ENCODE results near the gene GARIN3.

The GARIN3 gene

DNA sequence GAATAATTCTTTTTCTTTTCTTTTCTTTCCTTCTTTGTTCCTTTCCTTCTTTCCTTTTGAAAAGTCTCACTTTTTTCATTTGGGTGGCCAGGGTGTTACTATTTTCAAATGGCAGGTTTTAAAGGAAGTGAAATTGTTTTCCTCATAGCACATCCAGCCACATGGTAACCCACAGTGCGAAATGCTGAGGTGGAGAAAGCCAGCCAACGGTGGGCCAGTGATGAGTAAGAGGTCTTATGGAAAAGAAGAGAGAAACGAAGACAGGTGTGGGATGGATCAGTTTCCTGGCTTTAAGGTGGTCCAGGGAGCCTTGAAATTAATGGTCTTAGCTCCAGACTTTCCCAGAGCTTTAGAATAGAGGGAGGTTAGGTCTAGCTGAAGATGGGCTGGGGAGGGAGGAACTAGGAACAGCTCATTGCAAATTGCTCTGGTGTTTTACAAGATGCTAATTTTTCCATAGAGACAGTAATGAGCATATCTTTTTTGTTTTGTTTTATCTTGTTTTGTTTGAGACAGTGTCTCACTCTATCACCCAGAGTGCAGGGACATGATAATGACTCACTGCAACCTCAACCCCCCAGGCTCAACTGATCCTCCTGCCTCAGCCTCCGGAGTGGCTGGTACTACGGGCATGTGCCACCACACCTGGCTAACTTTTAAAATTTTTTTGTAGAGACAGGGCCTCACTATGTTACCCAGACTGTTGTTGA lies 32.4 kb upstream of the GARIN3 start:
- DNase-seq (ENCODE audit: extremely low read depth, insufficient read length): no peak
- H3K4me3 ChIP-seq (replicated peaks; ENCODE audit: low read depth, low read length): no peak overlapping the region
- no peaks in the 10 kb centered on the region for H3K27me3 ChIP-seq (replicated peaks; ENCODE audit: control insufficient read depth, insufficient read depth, low read length)
- TF ChIP-seq, protein P1, sequence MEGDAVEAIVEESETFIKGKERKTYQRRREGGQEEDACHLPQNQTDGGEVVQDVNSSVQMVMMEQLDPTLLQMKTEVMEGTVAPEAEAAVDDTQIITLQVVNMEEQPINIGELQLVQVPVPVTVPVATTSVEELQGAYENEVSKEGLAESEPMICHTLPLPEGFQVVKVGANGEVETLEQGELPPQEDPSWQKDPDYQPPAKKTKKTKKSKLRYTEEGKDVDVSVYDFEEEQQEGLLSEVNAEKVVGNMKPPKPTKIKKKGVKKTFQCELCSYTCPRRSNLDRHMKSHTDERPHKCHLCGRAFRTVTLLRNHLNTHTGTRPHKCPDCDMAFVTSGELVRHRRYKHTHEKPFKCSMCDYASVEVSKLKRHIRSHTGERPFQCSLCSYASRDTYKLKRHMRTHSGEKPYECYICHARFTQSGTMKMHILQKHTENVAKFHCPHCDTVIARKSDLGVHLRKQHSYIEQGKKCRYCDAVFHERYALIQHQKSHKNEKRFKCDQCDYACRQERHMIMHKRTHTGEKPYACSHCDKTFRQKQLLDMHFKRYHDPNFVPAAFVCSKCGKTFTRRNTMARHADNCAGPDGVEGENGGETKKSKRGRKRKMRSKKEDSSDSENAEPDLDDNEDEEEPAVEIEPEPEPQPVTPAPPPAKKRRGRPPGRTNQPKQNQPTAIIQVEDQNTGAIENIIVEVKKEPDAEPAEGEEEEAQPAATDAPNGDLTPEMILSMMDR (IDR thresholded peaks at IDR 0.05; ENCODE audit: insufficient read depth, low read length, poor library complexity, severe bottlenecking): no peak
- H3K36me3 ChIP-seq (ENCODE audit: control insufficient read depth, insufficient read depth, low read length): no peaks in the 10 kb centered on the region

DNA sequence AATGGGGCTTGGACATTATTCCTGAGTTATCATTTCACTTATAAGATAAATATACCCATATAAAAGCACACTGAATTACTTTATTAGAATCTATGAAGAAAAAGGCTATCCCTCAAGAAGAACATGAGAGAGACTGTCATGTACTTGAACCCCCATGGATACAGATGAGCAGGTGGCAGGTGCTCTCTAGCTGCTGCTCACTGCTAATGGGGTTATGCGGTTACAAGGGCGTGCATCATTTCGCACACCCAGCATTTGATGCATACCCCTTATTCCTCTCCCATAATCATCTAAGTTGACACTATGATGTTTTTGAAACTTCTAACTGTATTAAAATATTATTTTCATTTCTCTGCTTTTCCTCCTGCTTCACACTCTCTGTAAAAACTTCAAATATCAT lies 31.0 kb upstream of the GARIN3 start:
- H3K27me3 ChIP-seq (replicated peaks; ENCODE audit: control insufficient read depth, insufficient read depth, low read length): no peaks in the 10 kb centered on the region
- DNase-seq (ENCODE audit: extremely low read depth, insufficient read length): no peak
- H3K36me3 ChIP-seq (ENCODE audit: control insufficient read depth, insufficient read depth, low read length): no peaks in the 10 kb centered on the region
- no peak overlapping the region for H3K4me3 ChIP-seq (replicated peaks; ENCODE audit: low read depth, low read length)
- TF ChIP-seq, protein P1 (IDR thresholded peaks at IDR 0.05; ENCODE audit: insufficient read depth, low read length, poor library complexity, severe bottlenecking): no peak

DNA sequence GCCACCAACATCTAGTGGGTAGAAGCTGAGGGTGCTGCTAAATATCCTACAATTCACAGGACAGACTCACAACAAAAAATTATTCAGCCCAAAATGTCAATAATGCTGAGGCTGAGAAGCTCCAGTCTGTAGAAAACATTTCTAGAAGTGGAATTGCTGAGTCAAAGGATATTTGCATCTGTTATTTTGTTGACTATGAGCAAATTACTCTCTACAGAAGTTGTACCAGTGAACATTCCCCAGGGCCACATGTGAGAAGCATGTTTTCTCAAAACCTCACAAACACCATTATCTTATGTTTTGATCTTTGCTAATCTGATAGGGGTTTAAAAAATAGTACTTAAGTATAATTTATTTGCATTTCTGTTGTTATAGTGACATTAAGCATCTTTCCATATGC lies 30.0 kb upstream of the GARIN3 start:
- TF ChIP-seq, protein P1 (IDR thresholded peaks at IDR 0.05; ENCODE audit: insufficient read depth, low read length, poor library complexity, severe bottlenecking): no peak
- no peak for DNase-seq (ENCODE audit: extremely low read depth, insufficient read length)
- no peaks in the 10 kb centered on the region for H3K36me3 ChIP-seq (ENCODE audit: control insufficient read depth, insufficient read depth, low read length)
- H3K27me3 ChIP-seq (replicated peaks; ENCODE audit: control insufficient read depth, insufficient read depth, low read length): no peaks in the 10 kb centered on the region
- no peak overlapping the region for H3K4me3 ChIP-seq (replicated peaks; ENCODE audit: low read depth, low read length)

DNA sequence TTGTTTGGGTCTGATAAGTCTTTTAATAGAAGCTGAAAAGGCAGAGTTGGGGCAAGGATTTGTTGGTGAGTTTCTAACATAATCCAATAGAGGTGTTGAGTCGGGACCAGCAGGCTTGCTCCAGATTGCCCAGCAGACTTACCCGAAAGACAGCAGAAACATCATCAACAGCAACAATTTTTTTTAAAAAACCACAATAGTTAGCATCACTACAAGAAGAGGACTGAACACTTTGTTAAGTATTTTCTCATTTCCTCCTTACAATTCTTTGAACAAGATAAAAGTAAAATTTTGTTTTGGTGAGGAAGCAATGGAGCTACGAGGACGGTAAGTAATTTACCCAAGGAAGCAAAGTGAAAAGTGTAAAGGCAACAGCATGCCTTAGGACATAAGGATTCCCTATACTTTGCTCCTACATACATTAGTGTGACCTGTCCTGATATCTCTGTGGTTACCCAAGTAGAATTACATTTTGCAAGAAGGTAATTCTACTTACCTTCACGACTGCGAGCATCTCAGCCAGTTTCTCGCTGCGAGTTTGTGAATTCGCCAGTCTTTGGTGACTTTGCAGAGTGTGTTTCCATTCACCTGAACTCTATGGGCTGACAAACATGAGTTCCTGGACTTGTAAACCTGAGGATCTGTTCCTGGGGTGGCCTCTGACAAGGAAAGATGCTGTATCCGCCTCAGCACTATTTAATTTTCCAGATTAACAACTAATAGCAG lies 27.8 kb upstream of the GARIN3 start:
- TF ChIP-seq, protein P1 (IDR thresholded peaks at IDR 0.05; ENCODE audit: insufficient read depth, low read length, poor library complexity, severe bottlenecking): no peak
- Histone ChIP-seq H3K4me3 (replicated peaks; ENCODE audit: low read depth, low read length) (no peak overlapping the region), H3K27me3 (replicated peaks; ENCODE audit: control insufficient read depth, insufficient read depth, low read length) (no peaks in the 10 kb centered on the region), H3K36me3 (ENCODE audit: control insufficient read depth, insufficient read depth, low read length) (no peaks in the 10 kb centered on the region)
- no peak for DNase-seq (ENCODE audit: extremely low read depth, insufficient read length)

DNA sequence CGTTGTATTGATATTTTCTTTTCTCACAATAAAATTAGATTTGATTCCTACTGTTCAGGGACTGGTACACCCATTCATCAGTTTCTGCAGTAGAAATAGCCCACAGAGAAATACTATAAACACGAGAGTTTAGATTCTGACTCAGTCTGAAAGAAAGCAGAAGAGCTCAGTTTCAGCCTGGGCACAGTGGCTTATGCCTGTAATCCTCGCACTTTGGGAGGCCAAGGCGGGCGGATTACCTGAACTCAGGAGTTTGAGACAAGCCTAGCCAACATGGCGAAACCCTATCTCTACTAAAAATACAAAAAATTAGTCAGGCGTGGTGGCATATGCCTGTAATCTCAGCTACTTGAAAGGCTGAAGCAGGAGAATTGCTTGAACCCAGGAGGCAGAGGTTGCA lies 23.2 kb upstream of the GARIN3 start:
- H3K4me3 ChIP-seq (replicated peaks; ENCODE audit: low read depth, low read length): no peak overlapping the region
- H3K36me3 ChIP-seq (ENCODE audit: control insufficient read depth, insufficient read depth, low read length): no peaks in the 10 kb centered on the region
- no peak for DNase-seq (ENCODE audit: extremely low read depth, insufficient read length)
- no peaks in the 10 kb centered on the region for H3K27me3 ChIP-seq (replicated peaks; ENCODE audit: control insufficient read depth, insufficient read depth, low read length)
- TF ChIP-seq, protein P1 (IDR thresholded peaks at IDR 0.05; ENCODE audit: insufficient read depth, low read length, poor library complexity, severe bottlenecking): no peak

All from GM06990 (cell line).